Prostate gland (tissue), 2 donors: Measurements from ENCODE around the gene BOC. TPM values are rescaled to one million over a fixed set of nuclear protein-coding genes. Genes with fewer than 3 reads are reported as not detected.

Experiments used
- DNase-seq: peaks from one replicate; pipeline ENCODE4 v3.0.0-alpha.2; 2019; ENCODE audit warnings: low spot score
- H3K27ac ChIP-seq, 2 donors: fragments of 200-600 bp; sonication (generic); 2 replicates each; pipeline ENCODE4 v1.5.1; 2017 to 2019
- H3K27me3 ChIP-seq: fragments of 200-600 bp; sonication (generic); replicated peaks from 2 replicates; pipeline ENCODE4 v1.5.1; 2019; ENCODE audit not compliant: insufficient read depth
- H3K36me3 ChIP-seq, 2 donors: fragments of 200-600 bp; sonication (generic); 1 replicate in 1 of 2; 2 replicates in 1 of 2; pipeline versions ENCODE4 v1.5.1 to v1.8.1; 2017 to 2019
- H3K4me1 ChIP-seq: fragments of 200-600 bp; sonication (generic); replicated peaks from 2 replicates; pipeline ENCODE4 v1.5.1; 2019
- H3K4me3 ChIP-seq, 2 donors: fragments of 200-600 bp; sonication (generic); 2 replicates each; pipeline ENCODE4 v1.5.1; 2017 to 2019
- H3K9me3 ChIP-seq: fragments of 200-600 bp; sonication (generic); 2 replicates; pipeline ENCODE4 v1.5.1; 2017
- CTCF ChIP-seq, 4 experiments: fragments of 200-600 bp in 2 of 4; fragments of 450-650 bp in 2 of 4; sonication (generic) in 2 of 4; IDR thresholded peaks; 1 replicate in 3 of 4; 2 replicates in 1 of 4; pipeline ENCODE4 v1.5.1; 2016 to 2019; ENCODE audit warnings: antibody characterized with exemption in 4 of 4, mild to moderate bottlenecking in 2 of 4, moderate library complexity in 2 of 4
- POLR2A ChIP-seq: fragments of 450-650 bp; IDR thresholded peaks from one replicate; pipeline ENCODE4 v1.6.1; 2016; ENCODE audit warnings: antibody characterized with exemption, mild to moderate bottlenecking
- POLR2AphosphoS5 ChIP-seq: sonication (generic); formaldehyde crosslinking; IDR thresholded peaks from one replicate; pipeline ENCODE4 v1.6.1; 2017; ENCODE audit warnings: antibody characterized with exemption
- WGBS: methylation state at CpG from one replicate; pipeline ENCODE4 v1.1.5; 2018; 5-methylcytosine and 5-hydroxymethylcytosine counted together
- intact Hi-C: fragments of 100-400 bp; cut with DNase I; formaldehyde crosslinking; loops from one replicate; pipeline ENCODE4 v1.14.2; 2022
- total RNA-seq, 2 donors: library from RNA; depleted of rRNA; stranded (reverse); fragments of >200 nt; gene quantifications; one replicate each; pipeline ENCODE4 v1.1.0, GENCODE V29; 2016

Gene BOC
- total RNA-seq, 2 donors from 2014 or later = 41.4 to 42.3 TPM

- H3K9me3 ChIP-seq = no peaks in the 10 kb centered on the region
- no peak for TF ChIP-seq CTCF (IDR thresholded peaks at IDR 0.05)
- no peak for TF ChIP-seq POLR2A
- TF ChIP-seq POLR2AphosphoS5 = no peak
- no peaks in the 10 kb centered on the region for H3K27me3 ChIP-seq
- peaks cover 0 to 14% of the 10 kb centered on the region in 2 donors for H3K36me3 ChIP-seq
- H3K4me3 ChIP-seq = no peak overlapping the region
- no peak for DNase-seq
- peak overlapping the region; percentile 70 to 78 for H3K27ac ChIP-seq
- H3K4me1 ChIP-seq = peaks cover 17% of the 10 kb centered on the region
- intact Hi-C loops = no loop called here
- 47% methylated on average over 5 of the region's 5 CpGs for WGBS
These were observed 65.4 kb downstream of the BOC start for GRCh38 chr3:113276751-113277080.

- Histone ChIP-seq H3K36me3 (peaks cover 0 to 12% of the 10 kb centered on the region in 2 donors), H3K4me1 (peaks cover 17% of the 10 kb centered on the region), H3K27ac (no peak overlapping the region), H3K9me3 (no peaks in the 10 kb centered on the region), H3K27me3 (no peaks in the 10 kb centered on the region), H3K4me3 (no peak overlapping the region)
- intact Hi-C loops = no loop called here
- no peak for DNase-seq
- WGBS = 80% methylated on average over 4 of the region's 4 CpGs
- no peak for TF ChIP-seq POLR2AphosphoS5
- no peak for TF ChIP-seq POLR2A
- TF ChIP-seq CTCF (IDR thresholded peaks at IDR 0.05) = no peak
These were observed 66.1 kb downstream of the BOC start for GRCh38 chr3:113277414-113277813.

GRCh38 chr3:113277941-113278598, 66.7 kb downstream of the BOC start:
- no peak overlapping the region for H3K4me3 ChIP-seq
- TF ChIP-seq CTCF (IDR thresholded peaks at IDR 0.05) (no peak), POLR2AphosphoS5 (no peak), POLR2A (no peak)
- H3K36me3 ChIP-seq = peaks cover 0 to 5% of the 10 kb centered on the region in 2 donors
- DNase-seq = no peak
- intact Hi-C loops = no loop called here
- H3K27ac ChIP-seq = no peak overlapping the region
- no peaks in the 10 kb centered on the region for H3K27me3 ChIP-seq
- H3K4me1 ChIP-seq = peaks cover 17% of the 10 kb centered on the region
- WGBS = 91% methylated on average over 17 of the region's 17 CpGs
- no peaks in the 10 kb centered on the region for H3K9me3 ChIP-seq

GRCh38 chr3:113278599-113278955, 67.2 kb downstream of the BOC start:
- intact Hi-C loops = no loop called here
- Histone ChIP-seq H3K27ac (no peak overlapping the region), H3K36me3 (peaks cover 0 to 5% of the 10 kb centered on the region in 2 donors), H3K9me3 (no peaks in the 10 kb centered on the region), H3K27me3 (no peaks in the 10 kb centered on the region), H3K4me3 (no peak overlapping the region), H3K4me1 (peaks cover 17% of the 10 kb centered on the region)
- DNase-seq = no peak
- WGBS = 94% methylated on average over 11 of the region's 11 CpGs
- TF ChIP-seq POLR2AphosphoS5 (no peak), CTCF (IDR thresholded peaks at IDR 0.05) (no peak), POLR2A (no peak)

- H3K4me1 ChIP-seq = peaks cover 11% of the 10 kb centered on the region
- WGBS = 94% methylated on average over 16 of the region's 17 CpGs
- no peak for DNase-seq
- no peak for TF ChIP-seq POLR2AphosphoS5
- no peak for TF ChIP-seq POLR2A
- no peak for TF ChIP-seq CTCF (IDR thresholded peaks at IDR 0.05)
- H3K27ac ChIP-seq = no peak overlapping the region
- H3K27me3 ChIP-seq = no peaks in the 10 kb centered on the region
- intact Hi-C loops = loop anchor here (5.0 kb wide), 1 partner anchor 127 kb away; no protein-coding TSS in a partner anchor
- H3K4me3 ChIP-seq = no peak overlapping the region
- no peaks in the 10 kb centered on the region for H3K9me3 ChIP-seq
- H3K36me3 ChIP-seq = peaks cover 0 to 5% of the 10 kb centered on the region in 2 donors
These were observed 68.3 kb downstream of the BOC start for GRCh38 chr3:113279686-113280085.
